Left ventricle myocardium inferior (tissue), 1 donor: Measurements from ENCODE around the gene ACOT9. TPM values are rescaled to one million over a fixed set of nuclear protein-coding genes. Genes with fewer than 3 reads are reported as not detected.

Experiments used
- DNase-seq: peaks from one replicate; pipeline ENCODE4 v3.0.0-alpha.2; 2020
- H3K27ac ChIP-seq: fragments of 200-600 bp; replicated peaks from 2 replicates; pipeline ENCODE4 v1.8.0; 2021
- H3K27me3 ChIP-seq: fragments of 200-600 bp; 2 replicates; pipeline ENCODE4 v1.8.0; 2021; ENCODE audit warnings: low read depth
- H3K36me3 ChIP-seq: fragments of 200-600 bp; 2 replicates; pipeline ENCODE4 v1.8.0; 2021
- H3K4me1 ChIP-seq: fragments of 200-600 bp; 2 replicates; pipeline ENCODE4 v1.8.0; 2021
- H3K4me3 ChIP-seq: fragments of 200-600 bp; 2 replicates; pipeline ENCODE4 v1.8.0; 2021; ENCODE audit warnings: mild to moderate bottlenecking, moderate library complexity
- H3K9me3 ChIP-seq: fragments of 200-600 bp; replicated peaks from 2 replicates; pipeline ENCODE4 v1.8.0; 2021
- intact Hi-C: fragments of 100-400 bp; cut with micrococcal nuclease; formaldehyde crosslinking; loops from one replicate; pipeline ENCODE4 v1.11.0; 2022
- total RNA-seq: library from RNA; stranded (reverse); fragmentation: NEBNext Ultra II Directional; extraction: Animal tissue kit (Norgen Biotek cat#: 25700); gene quantifications from one replicate; pipeline ENCODE4 v1.2.1, GENCODE V29; 2021
- TF ChIP-seq, protein P1 (sequence below): fragments of 200-600 bp; IDR thresholded peaks from 2 replicates; pipeline ENCODE4 v1.8.0; 2021; ENCODE audit warnings: antibody characterized with exemption, mild to moderate bottlenecking, borderline replicate concordance
- donor health status: DM: no; HTN: yes; CAD: no; lungs with severe emphysema.

Gene ACOT9
- total RNA-seq, 1 donor from 2014 or later, result 49.1 TPM

DNA sequence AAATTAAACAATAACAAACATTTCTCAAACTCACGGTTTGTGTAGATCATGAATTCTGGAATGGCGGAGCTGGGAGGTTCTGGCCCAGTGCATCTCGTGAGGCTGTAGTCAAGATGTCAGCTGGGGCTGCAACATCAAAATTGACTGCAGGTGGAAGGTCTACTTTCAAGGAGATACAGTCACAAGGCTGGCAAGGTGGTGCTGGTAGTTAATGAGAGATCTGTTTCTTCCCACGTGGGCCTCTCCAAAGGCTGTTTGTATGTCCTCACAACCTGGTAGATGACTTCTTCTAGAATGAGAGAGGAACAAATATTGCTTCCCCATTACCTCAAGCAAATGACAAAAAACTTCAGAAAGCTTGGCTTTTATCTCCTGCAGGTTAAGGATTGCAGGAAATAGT lies 83.7 kb downstream of the ACOT9 start:
- Histone ChIP-seq H3K9me3 (no peaks in the 10 kb centered on the region), H3K36me3 (no peaks in the 10 kb centered on the region), H3K4me1 (no peaks in the 10 kb centered on the region), H3K27me3 (no peaks in the 10 kb centered on the region), H3K4me3 (no peak overlapping the region), H3K27ac (no peak overlapping the region)
- no peak for DNase-seq
- TF ChIP-seq, protein P1, sequence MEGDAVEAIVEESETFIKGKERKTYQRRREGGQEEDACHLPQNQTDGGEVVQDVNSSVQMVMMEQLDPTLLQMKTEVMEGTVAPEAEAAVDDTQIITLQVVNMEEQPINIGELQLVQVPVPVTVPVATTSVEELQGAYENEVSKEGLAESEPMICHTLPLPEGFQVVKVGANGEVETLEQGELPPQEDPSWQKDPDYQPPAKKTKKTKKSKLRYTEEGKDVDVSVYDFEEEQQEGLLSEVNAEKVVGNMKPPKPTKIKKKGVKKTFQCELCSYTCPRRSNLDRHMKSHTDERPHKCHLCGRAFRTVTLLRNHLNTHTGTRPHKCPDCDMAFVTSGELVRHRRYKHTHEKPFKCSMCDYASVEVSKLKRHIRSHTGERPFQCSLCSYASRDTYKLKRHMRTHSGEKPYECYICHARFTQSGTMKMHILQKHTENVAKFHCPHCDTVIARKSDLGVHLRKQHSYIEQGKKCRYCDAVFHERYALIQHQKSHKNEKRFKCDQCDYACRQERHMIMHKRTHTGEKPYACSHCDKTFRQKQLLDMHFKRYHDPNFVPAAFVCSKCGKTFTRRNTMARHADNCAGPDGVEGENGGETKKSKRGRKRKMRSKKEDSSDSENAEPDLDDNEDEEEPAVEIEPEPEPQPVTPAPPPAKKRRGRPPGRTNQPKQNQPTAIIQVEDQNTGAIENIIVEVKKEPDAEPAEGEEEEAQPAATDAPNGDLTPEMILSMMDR, result no peak
- intact Hi-C loops, result no loop called here

DNA sequence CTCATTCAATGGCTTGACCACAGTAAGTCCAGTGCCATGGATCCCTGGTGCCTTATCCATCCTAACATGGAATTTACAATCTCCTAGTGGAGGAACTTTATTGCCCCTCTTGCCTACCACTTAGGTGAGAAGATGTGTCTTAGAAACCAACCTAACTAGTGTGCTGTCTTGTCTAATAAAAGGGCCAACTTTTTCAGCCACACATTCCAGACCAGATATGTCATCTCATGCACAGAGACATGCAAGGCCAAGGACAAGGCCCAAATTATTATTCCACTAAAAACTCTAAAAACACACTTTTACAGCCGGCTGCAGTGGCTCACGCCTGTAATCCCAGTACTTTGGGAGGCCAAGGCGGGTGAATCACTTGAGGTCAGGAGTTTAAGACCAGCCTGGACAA lies 86.4 kb downstream of the ACOT9 start:
- no peaks in the 10 kb centered on the region for H3K27me3 ChIP-seq
- DNase-seq, result no peak

DNA sequence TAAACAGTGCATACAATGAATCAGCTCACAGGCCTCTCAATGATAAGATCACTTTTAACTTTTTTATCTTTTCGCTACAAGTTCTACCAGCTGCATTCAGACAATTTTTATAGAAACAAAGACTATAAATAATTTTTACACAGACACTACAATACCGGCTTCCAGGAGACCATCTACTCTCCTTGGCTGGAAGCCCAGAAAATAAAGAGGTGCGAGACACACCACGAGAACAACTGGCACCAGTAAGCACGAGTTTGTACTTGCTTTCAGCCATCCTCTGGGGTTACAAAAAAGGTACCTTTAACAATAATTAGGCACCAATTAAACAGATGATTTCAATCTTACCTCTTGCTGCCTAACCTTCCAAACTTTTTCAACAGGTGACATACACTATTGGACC lies 87.0 kb downstream of the ACOT9 start:
- intact Hi-C loops, result no loop called here
- DNase-seq, result no peak
- TF ChIP-seq, protein P1, result no peak
- no peaks in the 10 kb centered on the region for H3K36me3 ChIP-seq
- H3K4me3 ChIP-seq, result no peak overlapping the region
- no peaks in the 10 kb centered on the region for H3K9me3 ChIP-seq
- H3K27ac ChIP-seq, result no peak overlapping the region
- no peaks in the 10 kb centered on the region for H3K4me1 ChIP-seq
- H3K27me3 ChIP-seq, result no peaks in the 10 kb centered on the region

More for the DNA sequence above, 86.4 kb downstream of the ACOT9 start:
- TF ChIP-seq, protein P1, result no peak
- no peaks in the 10 kb centered on the region for H3K4me1 ChIP-seq
- H3K27ac ChIP-seq, result no peak overlapping the region
- intact Hi-C loops, result no loop called here
- no peak overlapping the region for H3K4me3 ChIP-seq
- H3K36me3 ChIP-seq, result no peaks in the 10 kb centered on the region
- no peaks in the 10 kb centered on the region for H3K9me3 ChIP-seq

Other genes with a start within 250 kb of the ACOT9 start
- gene PRDX4, start 75.8 kb downstream of the ACOT9 start, total RNA-seq, result 34.7 TPM
- gene SAT1, start 39.9 kb upstream of the ACOT9 start, total RNA-seq, result 99.7 TPM
- gene APOO, start 164.7 kb upstream of the ACOT9 start, total RNA-seq, result 102 TPM
- 0.49 TPM for gene CXorf58, start 164.7 kb upstream of the ACOT9 start, total RNA-seq